H1 (cell line): Measurements from ENCODE around the gene METRN. TPM values are rescaled to one million over a fixed set of nuclear protein-coding genes. Genes with fewer than 3 reads are reported as not detected.
A peak's percentile ranks its signal among the peaks of the same experiment; 100 is the strongest.

Source experiments
- CTCF ChIA-PET: fragments of 300-600 bp; sonication (Branson Sonifier 250); formaldehyde crosslinking; loops from one replicate; lab custom pipeline; 2021; ENCODE audit not compliant: partially characterized antibody; lab: Charles Lee
- POLR2A ChIA-PET: fragments of 300-600 bp; sonication (Branson Sonifier 250); formaldehyde crosslinking; loops from one replicate; lab custom pipeline; 2021; ENCODE audit warnings: inconsistent platforms; ENCODE audit not compliant: partially characterized antibody; lab: Charles Lee
- DNase-seq, 2 experiments: peaks; one replicate each; pipeline versions ENCODE4 v3.0.0 to v3.0.0-alpha.2; 2010 to 2022; ENCODE audit warnings: low spot score in 2 of 2, low read depth in 1 of 2, mixed read lengths in 1 of 2
- FAIRE-seq: peaks from 2 replicates; lab custom pipeline; 2011; peaks lifted over from hg19 to GRCh38; lab: Jason Lieb, UNC
- H2AFZ ChIP-seq: 2 replicates; pipeline ENCODE4 v1.8.1; 2012; ENCODE audit warnings: low read length, inconsistent platforms
- H2AK5ac ChIP-seq: 2 replicates; pipeline ENCODE4 v1.6.1; 2013; ENCODE audit warnings: low read depth, low read length
- H2BK120ac ChIP-seq: replicated peaks from 2 replicates; pipeline ENCODE3; 2013; ENCODE audit warnings: low read depth, low read length, inconsistent platforms
- H2BK12ac ChIP-seq: 2 replicates; pipeline ENCODE4 v1.6.1; 2013; ENCODE audit warnings: low read depth, low read length
- H2BK15ac ChIP-seq: 2 replicates; pipeline ENCODE4 v1.6.1; 2013; ENCODE audit warnings: low read length
- H2BK20ac ChIP-seq: 2 replicates; pipeline ENCODE4 v1.6.1; 2013; ENCODE audit warnings: low read length
- H2BK5ac ChIP-seq: 2 replicates; pipeline ENCODE4 v1.6.1; 2013; ENCODE audit warnings: low read depth, low read length
- H3K14ac ChIP-seq: 2 replicates; pipeline ENCODE4 v1.6.1; 2013; ENCODE audit warnings: inconsistent platforms; ENCODE audit not compliant: insufficient read length
- H3K18ac ChIP-seq: 2 replicates; pipeline ENCODE4 v1.6.1; 2013; ENCODE audit warnings: low read length; ENCODE audit errors: extremely low read depth
- H3K23ac ChIP-seq: 2 replicates; pipeline ENCODE4 v1.6.1; 2013; ENCODE audit warnings: inconsistent platforms; ENCODE audit not compliant: insufficient read length
- H3K23me2 ChIP-seq: 2 replicates; pipeline ENCODE4 v1.6.1; 2013; ENCODE audit warnings: low read depth, low read length
- H3K27ac ChIP-seq: 2 replicates; pipeline ENCODE4 v1.6.1; 2011; ENCODE audit warnings: low read depth, low read length, inconsistent platforms
- H3K27me3 ChIP-seq, 4 experiments: replicated peaks in 1 of 4; 1 replicate in 1 of 4; 2 replicates in 3 of 4; pipeline versions ENCODE4 v1.6.1 to v1.8.1; 2011 to 2013; ENCODE audit warnings: low read length in 3 of 4, mild to moderate bottlenecking in 3 of 4, inconsistent platforms in 2 of 4, mixed read lengths in 2 of 4, moderate library complexity in 1 of 4; ENCODE audit not compliant: control insufficient read depth in 3 of 4, insufficient read depth in 3 of 4; ENCODE audit errors: extremely low read depth in 1 of 4
- H3K36me3 ChIP-seq, 4 experiments: 2 replicates each; pipeline versions ENCODE4 v1.6.1 to v1.8.1; 2011 to 2013; ENCODE audit warnings: mild to moderate bottlenecking in 4 of 4, low read length in 3 of 4, moderate library complexity in 2 of 4, control low read depth in 1 of 4, inconsistent platforms in 1 of 4; ENCODE audit not compliant: insufficient read depth in 4 of 4, control insufficient read depth in 2 of 4
- H3K4ac ChIP-seq: replicated peaks from 2 replicates; pipeline ENCODE3; 2013; ENCODE audit warnings: low read length, low read depth, mixed read lengths, inconsistent platforms; ENCODE audit not compliant: insufficient read length
- H3K4me1 ChIP-seq, 4 experiments: replicated peaks in 1 of 4; 1 replicate in 1 of 4; 2 replicates in 3 of 4; pipeline versions ENCODE4 v1.6.1 to v1.8.1; 2011 to 2013; ENCODE audit warnings: low read length in 3 of 4, inconsistent platforms in 2 of 4, mixed read lengths in 1 of 4; ENCODE audit not compliant: insufficient read depth in 4 of 4, control insufficient read depth in 3 of 4
- H3K4me2 ChIP-seq, 2 experiments: 2 replicates each; pipeline versions ENCODE4 v1.6.1 to v1.8.1; 2011 to 2013; ENCODE audit warnings: low read depth in 2 of 2, low read length in 2 of 2, control low read depth in 1 of 2, inconsistent platforms in 1 of 2, mild to moderate bottlenecking in 1 of 2; ENCODE audit not compliant: insufficient read depth in 1 of 2
- H3K4me3 ChIP-seq, 4 experiments: fragments of 200-600, 300-600 bp in 1 of 4; sonication (generic), shearing (Covaris generic), sonication (Bioruptor Twin) in 1 of 4; 2 replicates each; pipeline versions ENCODE4 v1.5.1 to v1.8.1; 2011 to 2016; ENCODE audit warnings: low read length in 4 of 4, low read depth in 3 of 4, control low read depth in 2 of 4, inconsistent platforms in 2 of 4, mild to moderate bottlenecking in 2 of 4, mixed read lengths in 1 of 4, moderate library complexity in 1 of 4; ENCODE audit not compliant: insufficient read depth in 2 of 4; ENCODE audit errors: extremely low read depth in 1 of 4
- H3K56ac ChIP-seq: replicated peaks from 2 replicates; pipeline ENCODE3; 2013; ENCODE audit warnings: low read depth, mild to moderate bottlenecking, mixed read lengths, low read length, inconsistent platforms; ENCODE audit not compliant: insufficient read length
- H3K79me1 ChIP-seq: 2 replicates; pipeline ENCODE4 v1.6.1; 2013; ENCODE audit warnings: low read depth, low read length, control low read depth
- H3K79me2 ChIP-seq, 2 experiments: 2 replicates each; pipeline versions ENCODE4 v1.6.1 to v1.8.1; 2012 to 2013; ENCODE audit warnings: low read length in 2 of 2, mild to moderate bottlenecking in 2 of 2, inconsistent platforms in 1 of 2; ENCODE audit not compliant: insufficient read depth in 2 of 2, control insufficient read depth in 1 of 2
- H3K9ac ChIP-seq, 4 experiments: replicated peaks in 1 of 4; 1 replicate in 1 of 4; 2 replicates in 3 of 4; pipeline versions ENCODE4 v1.6.1 to v1.8.1; 2011 to 2013; ENCODE audit warnings: low read depth in 3 of 4, low read length in 3 of 4, control low read depth in 2 of 4, mild to moderate bottlenecking in 2 of 4, moderate library complexity in 2 of 4, inconsistent platforms in 1 of 4; ENCODE audit errors: extremely low read depth in 1 of 4
- H3K9me3 ChIP-seq, 2 experiments: 2 replicates each; pipeline versions ENCODE4 v1.6.1 to v1.8.1; 2012 to 2013; ENCODE audit warnings: mild to moderate bottlenecking in 2 of 2, moderate library complexity in 2 of 2, control low read depth in 1 of 2, inconsistent platforms in 1 of 2, low read depth in 1 of 2, low read length in 1 of 2, mixed read lengths in 1 of 2; ENCODE audit not compliant: insufficient read depth in 2 of 2
- H4K20me1 ChIP-seq, 2 experiments: replicated peaks in 1 of 2; 2 replicates each; pipeline versions ENCODE3 to v1.8.1; 2011 to 2013; ENCODE audit warnings: inconsistent platforms in 2 of 2, low read length in 2 of 2, mild to moderate bottlenecking in 1 of 2; ENCODE audit not compliant: insufficient read depth in 2 of 2, control insufficient read depth in 1 of 2
- H4K5ac ChIP-seq: 2 replicates; pipeline ENCODE4 v1.6.1; 2013; ENCODE audit warnings: low read length, low read depth, mixed read lengths, inconsistent platforms; ENCODE audit not compliant: insufficient read length
- H4K8ac ChIP-seq: 2 replicates; pipeline ENCODE4 v1.8.0; 2013; ENCODE audit warnings: mild to moderate bottlenecking, moderate library complexity, low read length, inconsistent platforms; ENCODE audit not compliant: insufficient read depth; ENCODE audit errors: extremely low read depth
- H4K91ac ChIP-seq: replicated peaks from 2 replicates; pipeline ENCODE3; 2013; ENCODE audit warnings: low read length, mixed read lengths, inconsistent platforms; ENCODE audit not compliant: insufficient read length
- CTCF ChIP-seq, 3 experiments: IDR thresholded peaks; 1 replicate in 2 of 3; 2 replicates in 1 of 3; pipeline versions ENCODE4 v1.5.1 to v1.6.1; 2011; ENCODE audit warnings: low read length in 3 of 3, mild to moderate bottlenecking in 3 of 3, inconsistent platforms in 2 of 3, low read depth in 1 of 3, moderate library complexity in 1 of 3; ENCODE audit not compliant: insufficient read depth in 1 of 3; ENCODE audit errors: control extremely low read depth in 1 of 3
- FOSL1 ChIP-seq: IDR thresholded peaks from 2 replicates; pipeline ENCODE4 v1.6.1; 2011; ENCODE audit warnings: mild to moderate bottlenecking, low read depth, low read length, moderate library complexity; ENCODE audit not compliant: insufficient read depth
- RAD21 ChIP-seq, 2 experiments: IDR thresholded peaks in 1 of 2; conservative IDR thresholded peaks in 1 of 2; 2 replicates each; pipeline ENCODE4 v1.6.1; 2011; ENCODE audit warnings: low read depth in 2 of 2, low read length in 2 of 2, improper control_type of control experiment in 1 of 2, inconsistent platforms in 1 of 2, mild to moderate bottlenecking in 1 of 2, moderate library complexity in 1 of 2
- WGBS, 2 experiments: shearing (Covaris generic) in 1 of 2; methylation state at CpG; one replicate each; pipeline versions ENCODE4 v1.1.6 to v1.1.7; 2013 to 2015; ENCODE audit warnings: low lambda C conversion rate in 2 of 2, mixed read lengths in 2 of 2, inconsistent platforms in 1 of 2, low coverage in 1 of 2, missing lambda C conversion rate in 1 of 2; ENCODE audit not compliant: insufficient replicate concordance in 2 of 2, insufficient coverage in 1 of 2, insufficient read length in 1 of 2; ENCODE audit errors: extremely low coverage in 1 of 2, missing lambda C conversion rate in 1 of 2; 5-methylcytosine and 5-hydroxymethylcytosine counted together
- polyA plus RNA-seq, 7 experiments: library from polyadenylated mRNA; depleted of rRNA in 3 of 7; stranded (reverse) in 5 of 7; unstranded in 2 of 7; fragments of >200 nt in 5 of 7; fragments of 200-250 nt in 2 of 7; gene quantifications; 1 replicate in 5 of 7; 2 replicates in 1 of 7; 4 replicates in 1 of 7; pipeline versions ENCODE4 v1.2.1 to v1.2.3, GENCODE V29; 2011 to 2013; ENCODE audit warnings: missing spikeins in 2 of 7, mixed read lengths in 2 of 7
- total RNA-seq: library from RNA; stranded (reverse); fragmentation: NEBNext Ultra II Directional; extraction: Animal tissue kit (Norgen Biotek cat#: 25700); gene quantifications from 2 replicates; pipeline ENCODE4 v1.2.1, GENCODE V29; 2021

Gene METRN
- total and polyA plus RNA-seq, 2 of the 8 experiments (the other 6 are each of a cell fraction or from before 2014, with no cell fraction given) = 18.7 to 25.8 TPM

GRCh38 chr16:732936-733335 lies 18.0 kb downstream of the METRN start:
- H2AFZ ChIP-seq = no peak overlapping the region
- 92% methylated on average over 13 of the region's 13 CpGs; no CpG with 5 or more reads in 1 of the 2 experiments for WGBS, 2 experiments
- TF ChIP-seq RAD21 (IDR thresholded peaks at IDR 0.05 in 1 of 2, conservative IDR thresholded peaks at IDR 0.05 in 1 of 2; ENCODE audit: low read depth in 2 of 2, low read length in 2 of 2) (peak; percentile 14 to 42; a peak in 3 of 4 replicates), CTCF (IDR thresholded peaks at IDR 0.05; ENCODE audit: control extremely low read depth in 1 of 3, insufficient read depth in 1 of 3, low read depth in 1 of 3, low read length in 3 of 3) (peak in 2 of 3 experiments; percentile 54 to 58; a peak in 3 of 4 replicates), FOSL1 (no peak)
- peaks cover 2 to 11% of the 10 kb centered on the region in 2 experiments for H4K20me1 ChIP-seq
- no peak overlapping the region for H3K4ac ChIP-seq
- H4K5ac ChIP-seq = no peak overlapping the region
- H2BK12ac ChIP-seq = no peak overlapping the region
- no peak overlapping the region for H3K23ac ChIP-seq
- no peak overlapping the region for H2BK5ac ChIP-seq
- H4K8ac ChIP-seq = no peak overlapping the region
- H3K27ac ChIP-seq = no peak overlapping the region
- H2BK15ac ChIP-seq = no peak overlapping the region
- CTCF ChIA-PET = interaction anchor here (0.8 to 35.8 kb wide), 9 partner anchors 3 to 440 kb away, joined by 3 to 977 read pairs (median 4); partner anchors contain the start of genes ANTKMT, CCDC78, CHTF18 and CIAO3
- H2BK120ac ChIP-seq = no peak overlapping the region
- no peak overlapping the region for H3K4me2 ChIP-seq
- no peak for DNase-seq
- no peak overlapping the region for H2AK5ac ChIP-seq
- H3K4me1 ChIP-seq = peaks cover 0 to 2% (median 0%) of the 10 kb centered on the region in 4 experiments; a peak in 2 of 7 replicates
- POLR2A ChIA-PET = interaction anchor here (0.8 to 23.0 kb wide), 5 partner anchors 16 to 68 kb away, joined by 3 to 353 read pairs (median 3); partner anchors contain the start of genes ANTKMT, CCDC78, HAGHL and METRN
- no peaks in the 10 kb centered on the region for H3K27me3 ChIP-seq
- no peaks in the 10 kb centered on the region for H3K79me1 ChIP-seq
- H3K18ac ChIP-seq = no peak overlapping the region
- H3K79me2 ChIP-seq = no peaks in the 10 kb centered on the region
- H3K23me2 ChIP-seq = peaks cover 7% of the 10 kb centered on the region; the same call in 1 of the 2 replicates
- no peak overlapping the region for H3K14ac ChIP-seq
- H2BK20ac ChIP-seq = no peak overlapping the region
- no peak overlapping the region for H3K9ac ChIP-seq
- H3K56ac ChIP-seq = no peak overlapping the region
- FAIRE-seq = no peak
- no peak overlapping the region for H3K4me3 ChIP-seq
- H3K9me3 ChIP-seq = no peaks in the 10 kb centered on the region
- H3K36me3 ChIP-seq = peaks cover 0 to 3% (median 2%) of the 10 kb centered on the region in 4 experiments; a peak in 2 of 8 replicates
- no peak overlapping the region for H4K91ac ChIP-seq
